ENCODE data around the gene RFC1. TPM values are rescaled to one million over a fixed set of nuclear protein-coding genes. Genes with fewer than 3 reads are reported as not detected.
"Not testable (repeated sequence)": the region's sequence is repeated elsewhere in the genome, so short reads cannot be mapped to it uniquely, and the experiment has no call there.

RFC1 gene
- total RNA-seq (2014; rRNA removed; shearing (Covaris generic)) = 44.7 and 69.7 TPM in 2 replicates

- Histone ChIP-seq H3K4me3 (ENCODE audit: insufficient read depth, low read depth, low read length) (peak within 1 kb of the TSS; percentile 70), H3K27me3 (ENCODE audit: control insufficient read depth, insufficient read depth, low read length) (peaks cover 3% of the 10 kb centered on the region), H3K36me3 (replicated peaks; ENCODE audit: control insufficient read depth, insufficient read depth, low read length) (no peaks in the 10 kb centered on the region)
- peak; percentile 91 for DNase-seq
Observed at GRCh38 chr4:39365830-39366771, at the start of gene RFC1. Gene RFC1 (minus strand): TSS chr4:39366362. CDS start chr4:39366241, 121 bp downstream.

DNA sequence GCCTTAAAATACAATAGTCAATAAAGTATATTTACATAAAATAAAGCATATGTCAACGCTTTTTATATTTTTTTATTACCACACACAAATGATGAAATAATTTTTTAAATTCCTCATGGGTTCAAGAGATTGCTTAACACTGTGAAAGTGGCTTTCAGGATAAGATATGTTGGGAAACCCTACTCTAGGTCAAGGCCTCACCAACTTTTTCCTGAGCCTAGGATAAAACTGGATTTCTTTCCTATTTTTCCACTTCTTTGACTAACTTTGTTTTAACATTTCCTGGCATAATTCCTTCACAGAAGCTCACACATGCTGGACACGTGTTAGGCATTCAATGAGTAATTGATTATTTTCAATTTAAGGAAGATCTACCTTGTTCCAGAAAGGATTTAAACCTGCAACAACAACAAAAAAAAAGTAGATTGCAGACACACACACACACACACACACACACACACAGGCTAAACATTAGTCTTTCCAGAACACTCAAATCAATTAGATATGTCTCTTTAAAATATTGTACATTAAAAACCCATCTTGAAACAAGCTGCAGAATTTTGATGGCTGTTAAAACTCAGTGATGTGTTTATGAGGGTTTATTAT is 49.6 kb upstream of the RFC1 start:
- Histone ChIP-seq H3K36me3 (replicated peaks; ENCODE audit: control insufficient read depth, insufficient read depth, low read length) (no peaks in the 10 kb centered on the region), H3K4me3 (ENCODE audit: insufficient read depth, low read depth, low read length) (no peak overlapping the region), H3K27me3 (ENCODE audit: control insufficient read depth, insufficient read depth, low read length) (no peaks in the 10 kb centered on the region)
- DNase-seq = no peak

DNA sequence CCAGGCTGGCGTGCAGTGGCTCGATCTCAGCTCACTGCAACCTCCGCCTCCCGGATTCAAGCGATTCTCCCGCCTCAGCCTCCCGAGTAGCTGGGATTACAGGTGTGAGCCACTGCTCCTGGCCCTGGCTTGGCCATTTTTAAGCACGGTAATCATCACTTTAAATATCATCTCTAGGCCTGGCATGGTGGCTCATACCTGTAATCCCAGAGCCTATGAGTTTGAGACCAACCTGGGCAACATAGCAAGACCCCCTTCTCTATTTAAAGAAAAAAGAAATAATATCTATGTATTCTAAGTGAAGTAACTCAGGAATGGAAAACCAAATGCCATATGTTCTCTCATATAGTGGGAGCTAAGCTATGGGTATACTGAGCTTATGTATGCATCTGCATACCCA is 45.4 kb upstream of the RFC1 start:
- H3K4me3 ChIP-seq (ENCODE audit: insufficient read depth, low read depth, low read length) = not testable (repeated sequence)

DNA sequence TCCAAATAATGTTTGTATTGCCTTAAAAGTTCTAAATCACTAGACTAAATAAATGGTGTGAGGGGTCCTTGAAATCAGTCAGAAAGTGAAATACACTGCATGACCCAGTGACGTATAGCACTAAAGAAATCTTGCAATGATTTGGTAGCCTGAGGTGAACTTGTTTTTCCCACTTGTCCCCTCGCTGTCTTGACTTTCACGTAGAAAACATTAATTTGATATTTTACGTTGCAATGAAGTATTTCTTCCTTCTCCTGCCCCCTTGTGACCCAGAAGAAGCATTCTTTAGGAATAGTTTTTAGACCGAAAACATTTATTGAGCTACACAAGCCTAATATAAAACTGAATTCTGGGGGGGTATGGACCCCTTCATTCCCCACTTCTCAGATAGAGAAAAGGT is 44.3 kb upstream of the RFC1 start:
- no peak for DNase-seq
- Histone ChIP-seq H3K4me3 (ENCODE audit: insufficient read depth, low read depth, low read length) (no peak overlapping the region), H3K27me3 (ENCODE audit: control insufficient read depth, insufficient read depth, low read length) (no peaks in the 10 kb centered on the region), H3K36me3 (replicated peaks; ENCODE audit: control insufficient read depth, insufficient read depth, low read length) (no peaks in the 10 kb centered on the region)

More for the DNA sequence above, 45.4 kb upstream of the RFC1 start:
- H3K27me3 ChIP-seq (ENCODE audit: control insufficient read depth, insufficient read depth, low read length); DNase-seq; H3K36me3 ChIP-seq (replicated peaks; ENCODE audit: control insufficient read depth, insufficient read depth, low read length): not testable (repeated sequence)

- Histone ChIP-seq H3K36me3 (replicated peaks; ENCODE audit: control insufficient read depth, insufficient read depth, low read length) (no peaks in the 10 kb centered on the region), H3K4me3 (ENCODE audit: insufficient read depth, low read depth, low read length) (no peak overlapping the region), H3K27me3 (ENCODE audit: control insufficient read depth, insufficient read depth, low read length) (no peaks in the 10 kb centered on the region)
- DNase-seq = no peak
Observed at GRCh38 chr4:39407584-39407885, 41.4 kb upstream of the RFC1 start.

DNA sequence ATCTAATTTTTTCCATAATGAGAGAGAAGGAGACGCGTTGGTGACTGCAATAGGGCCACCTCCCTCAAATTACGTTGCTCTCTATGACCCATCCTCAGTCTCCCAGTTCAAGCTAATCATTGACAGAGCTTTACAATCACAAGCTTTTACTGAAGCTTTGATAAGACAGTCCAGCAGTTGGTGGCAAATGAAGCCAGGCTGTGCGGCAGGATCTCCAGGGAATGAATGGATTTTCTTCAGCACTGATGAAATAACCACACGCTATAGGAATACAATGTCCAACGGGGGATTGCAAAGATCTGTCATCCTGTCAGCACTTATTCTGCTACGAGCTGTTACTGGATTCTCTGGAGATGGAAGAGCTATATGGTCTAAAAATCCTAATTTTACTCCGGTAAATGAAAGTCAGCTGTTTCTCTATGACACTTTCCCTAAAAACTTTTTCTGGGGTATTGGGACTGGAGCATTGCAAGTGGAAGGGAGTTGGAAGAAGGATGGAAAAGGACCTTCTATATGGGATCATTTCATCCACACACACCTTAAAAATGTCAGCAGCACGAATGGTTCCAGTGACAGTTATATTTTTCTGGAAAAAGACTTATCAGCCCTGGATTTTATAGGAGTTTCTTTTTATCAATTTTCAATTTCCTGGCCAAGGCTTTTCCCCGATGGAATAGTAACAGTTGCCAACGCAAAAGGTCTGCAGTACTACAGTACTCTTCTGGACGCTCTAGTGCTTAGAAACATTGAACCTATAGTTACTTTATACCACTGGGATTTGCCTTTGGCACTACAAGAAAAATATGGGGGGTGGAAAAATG is 40.8 kb upstream of the RFC1 start, which contains the start of gene KLB:
TSS of gene KLB (plus strand) at position 168 of the 821 bp plus-strand sequence. CDS start at position 188, 20 bp downstream.
- Histone ChIP-seq H3K36me3 (replicated peaks; ENCODE audit: control insufficient read depth, insufficient read depth, low read length) (no peaks in the 10 kb centered on the region), H3K27me3 (ENCODE audit: control insufficient read depth, insufficient read depth, low read length) (no peaks in the 10 kb centered on the region), H3K4me3 (ENCODE audit: insufficient read depth, low read depth, low read length) (no peak within 1 kb of the TSS)
- no peak for DNase-seq

DNA sequence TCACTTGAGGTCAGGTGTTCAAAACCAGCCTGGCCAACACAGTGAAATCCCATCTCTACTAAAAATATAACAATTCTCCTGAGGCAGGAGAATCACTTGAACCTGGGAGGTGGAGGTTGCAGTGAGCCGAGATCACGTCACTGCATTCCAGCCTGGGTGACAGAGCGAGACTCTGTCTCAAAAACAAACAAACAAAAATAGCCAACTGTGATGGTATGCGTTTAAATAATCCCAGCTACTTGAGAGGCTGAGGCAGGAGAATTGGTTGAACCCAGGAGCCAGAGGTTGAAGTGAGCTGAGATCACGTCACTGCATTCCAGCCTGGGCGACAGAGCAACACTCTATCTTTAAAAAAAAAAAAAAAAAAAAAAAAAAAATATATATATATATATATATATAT is 35.5 kb upstream of the RFC1 start:
- not testable (repeated sequence) for DNase-seq; H3K4me3 ChIP-seq (ENCODE audit: insufficient read depth, low read depth, low read length); H3K27me3 ChIP-seq (ENCODE audit: control insufficient read depth, insufficient read depth, low read length); H3K36me3 ChIP-seq (replicated peaks; ENCODE audit: control insufficient read depth, insufficient read depth, low read length)

DNA sequence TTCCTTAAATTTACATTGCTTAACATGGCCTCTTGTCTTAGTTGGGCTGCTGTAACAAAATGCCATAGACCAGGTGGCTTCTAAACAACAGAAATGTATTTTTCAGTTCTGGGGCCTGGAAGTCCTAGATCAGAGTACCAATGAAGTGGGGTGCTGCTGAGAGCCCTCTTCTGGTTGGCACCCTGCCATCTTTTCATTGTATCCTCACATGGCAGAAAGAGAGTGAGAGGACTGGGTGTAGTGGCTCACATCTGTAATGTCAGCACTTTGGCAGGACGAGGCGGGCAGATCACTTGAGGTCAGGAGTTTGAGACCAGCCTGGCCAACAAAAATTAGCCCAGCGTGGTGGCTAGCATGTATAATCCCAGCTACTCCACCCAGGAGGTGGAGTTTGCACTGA is 28.5 kb upstream of the RFC1 start:
- DNase-seq = no peak
- Histone ChIP-seq H3K4me3 (ENCODE audit: insufficient read depth, low read depth, low read length) (no peak overlapping the region), H3K27me3 (ENCODE audit: control insufficient read depth, insufficient read depth, low read length) (no peaks in the 10 kb centered on the region)

DNA sequence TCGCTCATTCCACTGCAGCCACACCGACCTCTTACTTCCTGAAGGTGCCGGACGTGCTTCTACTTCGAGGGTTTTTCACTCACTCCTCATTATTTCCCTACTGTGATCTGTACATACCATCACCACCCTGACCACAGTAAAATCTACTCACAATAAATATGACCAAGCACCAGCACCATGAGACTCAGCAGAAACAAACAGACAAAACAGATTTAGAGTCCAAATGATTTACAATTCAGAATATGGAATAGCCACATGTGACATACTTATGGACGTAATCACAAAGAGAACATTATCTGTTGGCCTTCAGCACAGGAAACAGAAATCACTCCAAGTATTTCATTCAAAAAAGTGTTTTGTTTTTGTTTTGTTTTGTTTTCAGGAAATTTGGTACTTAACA is 24.4 kb upstream of the RFC1 start:
- H3K4me3 ChIP-seq (ENCODE audit: insufficient read depth, low read depth, low read length) = no peak overlapping the region
- no peaks in the 10 kb centered on the region for H3K36me3 ChIP-seq (replicated peaks; ENCODE audit: control insufficient read depth, insufficient read depth, low read length)
- H3K27me3 ChIP-seq (ENCODE audit: control insufficient read depth, insufficient read depth, low read length) = no peaks in the 10 kb centered on the region
- DNase-seq = no peak

More for the DNA sequence above, 28.5 kb upstream of the RFC1 start:
- no peaks in the 10 kb centered on the region for H3K36me3 ChIP-seq (replicated peaks; ENCODE audit: control insufficient read depth, insufficient read depth, low read length)

GRCh38 chr4:39384563-39384962 is 18.4 kb upstream of the RFC1 start:
- no peak for DNase-seq
- Histone ChIP-seq H3K36me3 (replicated peaks; ENCODE audit: control insufficient read depth, insufficient read depth, low read length) (no peaks in the 10 kb centered on the region), H3K4me3 (ENCODE audit: insufficient read depth, low read depth, low read length) (no peak overlapping the region), H3K27me3 (ENCODE audit: control insufficient read depth, insufficient read depth, low read length) (no peaks in the 10 kb centered on the region)

DNA sequence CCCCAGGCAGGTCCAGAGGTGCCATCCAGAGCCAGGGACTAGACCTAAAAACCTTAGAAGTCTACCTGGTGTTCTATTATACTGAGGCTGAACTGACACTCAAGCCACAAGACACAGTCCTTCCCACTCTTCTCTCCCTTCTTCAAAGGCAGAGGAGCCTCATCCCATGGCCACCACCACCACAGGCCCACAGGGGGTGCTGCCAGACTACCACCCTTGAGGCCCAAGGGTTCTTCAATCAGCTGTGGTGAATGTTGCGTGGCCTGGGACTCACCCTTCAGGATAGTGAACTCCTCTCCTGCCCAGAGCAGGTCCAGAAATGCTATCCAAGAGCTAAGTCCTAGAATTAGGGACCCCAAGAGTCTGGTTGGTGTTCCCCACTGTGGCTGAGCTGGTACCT is 17.5 kb upstream of the RFC1 start:
- Histone ChIP-seq H3K27me3 (ENCODE audit: control insufficient read depth, insufficient read depth, low read length) (no peaks in the 10 kb centered on the region), H3K36me3 (replicated peaks; ENCODE audit: control insufficient read depth, insufficient read depth, low read length) (no peaks in the 10 kb centered on the region), H3K4me3 (ENCODE audit: insufficient read depth, low read depth, low read length) (no peak overlapping the region)
- DNase-seq = no peak

- Histone ChIP-seq H3K27me3 (ENCODE audit: control insufficient read depth, insufficient read depth, low read length) (no peaks in the 10 kb centered on the region), H3K36me3 (replicated peaks; ENCODE audit: control insufficient read depth, insufficient read depth, low read length) (no peaks in the 10 kb centered on the region), H3K4me3 (ENCODE audit: insufficient read depth, low read depth, low read length) (no peak overlapping the region)
- no peak for DNase-seq
Observed at GRCh38 chr4:39375478-39375877, 9.3 kb upstream of the RFC1 start.

GRCh38 chr4:39371209-39371608 is 5.0 kb upstream of the RFC1 start:
- H3K4me3 ChIP-seq (ENCODE audit: insufficient read depth, low read depth, low read length); H3K27me3 ChIP-seq (ENCODE audit: control insufficient read depth, insufficient read depth, low read length); H3K36me3 ChIP-seq (replicated peaks; ENCODE audit: control insufficient read depth, insufficient read depth, low read length); DNase-seq: not testable (repeated sequence)

GRCh38 chr4:39369301-39369700 is 3.1 kb upstream of the RFC1 start:
- Histone ChIP-seq H3K36me3 (replicated peaks; ENCODE audit: control insufficient read depth, insufficient read depth, low read length) (no peaks in the 10 kb centered on the region), H3K4me3 (ENCODE audit: insufficient read depth, low read depth, low read length) (no peak overlapping the region), H3K27me3 (ENCODE audit: control insufficient read depth, insufficient read depth, low read length) (peaks cover 3% of the 10 kb centered on the region)
- DNase-seq = no peak

Data from H7 (cell line).